Measurements from ENCODE around the gene ACBD3. TPM values are rescaled to one million over a fixed set of nuclear protein-coding genes. Genes with fewer than 3 reads are reported as not detected.

Gene ACBD3
- total and polyA plus RNA-seq, 4 donors = 13.5 to 51.9 (median 30.5) TPM

DNA sequence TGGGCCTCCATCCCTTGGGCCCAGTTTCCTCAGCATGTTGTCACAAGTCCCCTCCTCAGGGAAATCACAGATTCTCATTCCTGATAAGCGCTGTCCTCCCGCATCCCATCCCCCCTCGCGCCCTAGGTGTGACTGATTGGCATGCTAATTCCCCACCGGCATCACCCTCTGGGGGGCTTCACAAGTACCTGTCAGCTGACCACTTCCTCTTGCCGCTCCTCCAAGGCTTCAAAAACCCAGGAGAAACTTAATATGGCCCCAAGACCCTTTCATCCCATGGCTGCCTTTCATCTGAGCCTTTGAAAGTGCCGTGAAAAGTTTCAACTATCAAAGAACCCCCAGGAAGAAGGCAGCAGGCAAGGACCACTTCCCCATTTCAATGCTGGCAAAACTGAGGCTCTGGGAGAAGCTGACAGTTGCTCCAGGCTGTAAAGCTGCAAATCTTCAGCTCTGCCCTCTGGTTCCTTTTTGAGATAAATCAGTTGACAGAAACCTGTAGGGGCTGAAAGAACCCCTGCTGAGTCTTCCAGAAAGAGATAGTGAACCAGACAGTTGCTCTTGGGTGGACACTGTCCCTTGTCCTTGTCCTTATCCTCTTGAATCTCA lies 24.1 kb upstream of the ACBD3 start:
- Histone ChIP-seq H3K9me3 (ENCODE audit: control insufficient read depth in 4 of 4, insufficient read depth in 3 of 4, low read length in 3 of 4) (no peaks in the 10 kb centered on the region), H3K9ac (ENCODE audit: insufficient read depth in 1 of 2, low read length in 2 of 2) (no peak overlapping the region), H3K27ac (ENCODE audit: low read depth in 1 of 2, low read length in 1 of 2) (no peak overlapping the region), H3K4me3 (no peak overlapping the region), H3K36me3 (ENCODE audit: control insufficient read depth in 4 of 4, insufficient read depth in 4 of 4, low read length in 4 of 4) (no peaks in the 10 kb centered on the region), H3K27me3 (ENCODE audit: control insufficient read depth in 3 of 3, insufficient read depth in 3 of 3, low read length in 2 of 3) (no peaks in the 10 kb centered on the region), H3K4me1 (ENCODE audit: control insufficient read depth in 5 of 5, insufficient read depth in 5 of 5, low read length in 5 of 5) (no peaks in the 10 kb centered on the region)
- WGBS, 2 donors = 76 to 80% methylated on average over 7 of the region's 7 CpGs
- TF ChIP-seq, protein P1, sequence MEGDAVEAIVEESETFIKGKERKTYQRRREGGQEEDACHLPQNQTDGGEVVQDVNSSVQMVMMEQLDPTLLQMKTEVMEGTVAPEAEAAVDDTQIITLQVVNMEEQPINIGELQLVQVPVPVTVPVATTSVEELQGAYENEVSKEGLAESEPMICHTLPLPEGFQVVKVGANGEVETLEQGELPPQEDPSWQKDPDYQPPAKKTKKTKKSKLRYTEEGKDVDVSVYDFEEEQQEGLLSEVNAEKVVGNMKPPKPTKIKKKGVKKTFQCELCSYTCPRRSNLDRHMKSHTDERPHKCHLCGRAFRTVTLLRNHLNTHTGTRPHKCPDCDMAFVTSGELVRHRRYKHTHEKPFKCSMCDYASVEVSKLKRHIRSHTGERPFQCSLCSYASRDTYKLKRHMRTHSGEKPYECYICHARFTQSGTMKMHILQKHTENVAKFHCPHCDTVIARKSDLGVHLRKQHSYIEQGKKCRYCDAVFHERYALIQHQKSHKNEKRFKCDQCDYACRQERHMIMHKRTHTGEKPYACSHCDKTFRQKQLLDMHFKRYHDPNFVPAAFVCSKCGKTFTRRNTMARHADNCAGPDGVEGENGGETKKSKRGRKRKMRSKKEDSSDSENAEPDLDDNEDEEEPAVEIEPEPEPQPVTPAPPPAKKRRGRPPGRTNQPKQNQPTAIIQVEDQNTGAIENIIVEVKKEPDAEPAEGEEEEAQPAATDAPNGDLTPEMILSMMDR (IDR thresholded peaks at IDR 0.05; ENCODE audit: control extremely low read depth, extremely low read depth) = no peak
- DNase-seq = no peak
- ATAC-seq (ENCODE audit: insufficient read depth, low FRiP score) = no peak

DNA sequence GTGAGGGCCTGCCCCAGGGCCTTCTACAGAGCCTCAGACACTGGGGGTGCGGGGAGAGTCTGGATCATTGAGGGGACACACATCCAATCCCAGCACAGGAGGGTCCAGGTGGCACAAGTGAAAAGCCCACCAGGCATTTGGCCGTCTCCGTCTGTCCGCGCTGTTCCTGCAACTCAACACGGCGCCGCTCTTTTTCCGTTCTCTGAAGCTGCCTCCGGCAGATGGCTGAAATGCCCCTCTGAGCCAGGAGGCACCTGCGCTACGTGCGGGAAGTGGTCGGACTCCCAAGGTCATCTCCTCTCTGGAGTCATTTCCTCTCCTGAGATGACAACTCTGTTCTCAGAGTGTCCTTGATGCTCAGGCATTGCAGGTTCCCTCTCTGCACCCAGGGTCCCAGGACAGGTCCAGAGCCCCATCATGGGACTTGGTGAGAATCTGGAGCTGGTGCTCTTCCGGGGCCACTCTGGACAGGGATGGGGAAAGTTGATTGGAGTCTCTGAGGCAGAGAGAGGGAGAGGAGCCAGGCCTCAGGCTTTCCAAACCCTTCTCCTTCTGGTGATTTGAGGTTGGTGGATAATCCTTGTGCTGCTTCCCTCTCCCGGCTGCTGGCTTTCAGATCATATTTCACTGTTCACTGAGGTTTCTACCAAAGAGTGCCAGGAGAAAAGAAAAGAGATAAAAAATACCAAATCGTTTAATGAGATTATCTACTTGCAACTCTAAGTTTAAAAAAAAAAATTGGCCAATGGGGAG lies 22.9 kb upstream of the ACBD3 start:
- DNase-seq (no peak), ATAC-seq (ENCODE audit: insufficient read depth, low FRiP score) (no peak)
- WGBS, 2 donors = 75 to 81% methylated on average over 17 of the region's 17 CpGs

DNA sequence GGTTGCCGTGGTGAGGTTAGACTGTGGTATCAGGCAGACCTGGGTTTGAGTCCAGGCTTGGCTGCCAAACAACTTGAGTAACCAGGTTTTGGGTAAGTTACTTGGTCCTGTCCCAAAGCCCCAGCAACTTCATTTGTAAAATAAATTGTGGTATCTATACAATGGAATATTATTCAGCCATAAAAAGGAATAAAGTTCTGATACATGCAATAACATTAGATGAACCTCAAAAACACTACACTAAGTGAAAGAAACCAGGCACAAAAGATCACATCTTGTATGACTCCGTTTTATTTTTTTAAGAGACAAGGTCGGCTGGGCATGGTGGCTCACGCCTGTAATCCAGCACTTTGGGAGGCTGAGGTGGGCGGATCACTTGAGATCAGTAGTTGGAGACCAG lies 20.5 kb upstream of the ACBD3 start:
- Histone ChIP-seq H3K9me3 (ENCODE audit: control insufficient read depth in 4 of 4, insufficient read depth in 3 of 4, low read length in 3 of 4) (no peaks in the 10 kb centered on the region), H3K9ac (ENCODE audit: insufficient read depth in 1 of 2, low read length in 2 of 2) (no peak overlapping the region), H3K36me3 (ENCODE audit: control insufficient read depth in 4 of 4, insufficient read depth in 4 of 4, low read length in 4 of 4) (no peaks in the 10 kb centered on the region), H3K4me1 (ENCODE audit: control insufficient read depth in 5 of 5, insufficient read depth in 5 of 5, low read length in 5 of 5) (no peaks in the 10 kb centered on the region), H3K4me3 (no peak overlapping the region), H3K27me3 (ENCODE audit: control insufficient read depth in 3 of 3, insufficient read depth in 3 of 3, low read length in 2 of 3) (no peaks in the 10 kb centered on the region), H3K27ac (ENCODE audit: low read depth in 1 of 2, low read length in 1 of 2) (no peak overlapping the region)
- DNase-seq (no peak), ATAC-seq (ENCODE audit: insufficient read depth, low FRiP score) (no peak)
- TF ChIP-seq, protein P1 (IDR thresholded peaks at IDR 0.05; ENCODE audit: control extremely low read depth, extremely low read depth) = no peak
- 84 to 95% methylated on average over 5 of the region's 5 CpGs for whole genome bisulfite sequencing, 2 donors

More for the DNA sequence above, 22.9 kb upstream of the ACBD3 start:
- Histone ChIP-seq H3K9me3 (ENCODE audit: control insufficient read depth in 4 of 4, insufficient read depth in 3 of 4, low read length in 3 of 4) (no peaks in the 10 kb centered on the region), H3K27ac (ENCODE audit: low read depth in 1 of 2, low read length in 1 of 2) (no peak overlapping the region), H3K36me3 (ENCODE audit: control insufficient read depth in 4 of 4, insufficient read depth in 4 of 4, low read length in 4 of 4) (no peaks in the 10 kb centered on the region), H3K27me3 (ENCODE audit: control insufficient read depth in 3 of 3, insufficient read depth in 3 of 3, low read length in 2 of 3) (no peaks in the 10 kb centered on the region), H3K4me3 (no peak overlapping the region), H3K4me1 (ENCODE audit: control insufficient read depth in 5 of 5, insufficient read depth in 5 of 5, low read length in 5 of 5) (no peaks in the 10 kb centered on the region), H3K9ac (ENCODE audit: insufficient read depth in 1 of 2, low read length in 2 of 2) (no peak overlapping the region)
- TF ChIP-seq, protein P1 (IDR thresholded peaks at IDR 0.05; ENCODE audit: control extremely low read depth, extremely low read depth) = no peak

Measured in lung (tissue), 12 donors.